Activated naive CD8-positive, alpha-beta T cell (primary cell): ENCODE data around the gene UBR1.
A peak's percentile ranks its signal among the peaks of the same experiment; 100 is the strongest.
"Not testable (repeated sequence)": the region's sequence is repeated elsewhere in the genome, so short reads cannot be mapped to it uniquely, and the experiment has no call there.

Source experiments
- H3K27ac Mint-ChIP-seq: one replicate; pipeline ENCODE4 v1.8.0; 2021; ENCODE audit warnings: mixed read lengths
- H3K27me3 Mint-ChIP-seq: one replicate; pipeline ENCODE4 v1.8.0; 2021; ENCODE audit warnings: mixed read lengths
- H3K36me3 Mint-ChIP-seq: one replicate; pipeline ENCODE4 v1.8.0; 2021; ENCODE audit warnings: mixed read lengths
- H3K4me1 Mint-ChIP-seq: one replicate; pipeline ENCODE4 v1.8.0; 2021; ENCODE audit warnings: low read depth, mixed read lengths
- H3K4me3 Mint-ChIP-seq: one replicate; pipeline ENCODE4 v1.8.0; 2021; ENCODE audit warnings: mild to moderate bottlenecking, mixed read lengths
- H3K9me3 Mint-ChIP-seq: one replicate; pipeline ENCODE4 v1.8.0; 2021; ENCODE audit warnings: low read depth, mixed read lengths

Gene UBR1

DNA sequence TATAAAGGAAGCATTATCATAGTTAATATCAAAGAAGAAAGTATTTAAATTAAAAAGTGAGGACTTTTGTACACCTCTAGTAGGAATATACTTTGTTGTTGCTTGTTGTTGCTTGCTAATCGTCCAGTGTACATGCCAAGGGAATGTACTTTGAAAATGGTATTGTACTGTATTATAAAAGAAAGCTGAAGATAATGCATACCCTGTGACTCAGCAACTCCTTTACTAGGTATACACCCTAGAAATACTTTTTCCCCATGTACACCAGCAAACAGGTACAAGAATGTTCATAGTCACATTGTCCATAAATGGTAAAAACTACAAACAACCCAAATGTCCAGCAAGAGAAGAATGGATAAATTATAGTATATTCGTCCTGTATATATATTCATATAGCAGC, 197.3 kb downstream of the UBR1 start:
- H3K27ac Mint-ChIP-seq: no peak overlapping the region
- no peak overlapping the region for H3K4me3 Mint-ChIP-seq
- H3K4me1 Mint-ChIP-seq: peaks cover 28% of the 10 kb centered on the region
- no peaks in the 10 kb centered on the region for H3K9me3 Mint-ChIP-seq
- H3K36me3 Mint-ChIP-seq: peaks cover 5% of the 10 kb centered on the region
- H3K27me3 Mint-ChIP-seq: no peaks in the 10 kb centered on the region

DNA sequence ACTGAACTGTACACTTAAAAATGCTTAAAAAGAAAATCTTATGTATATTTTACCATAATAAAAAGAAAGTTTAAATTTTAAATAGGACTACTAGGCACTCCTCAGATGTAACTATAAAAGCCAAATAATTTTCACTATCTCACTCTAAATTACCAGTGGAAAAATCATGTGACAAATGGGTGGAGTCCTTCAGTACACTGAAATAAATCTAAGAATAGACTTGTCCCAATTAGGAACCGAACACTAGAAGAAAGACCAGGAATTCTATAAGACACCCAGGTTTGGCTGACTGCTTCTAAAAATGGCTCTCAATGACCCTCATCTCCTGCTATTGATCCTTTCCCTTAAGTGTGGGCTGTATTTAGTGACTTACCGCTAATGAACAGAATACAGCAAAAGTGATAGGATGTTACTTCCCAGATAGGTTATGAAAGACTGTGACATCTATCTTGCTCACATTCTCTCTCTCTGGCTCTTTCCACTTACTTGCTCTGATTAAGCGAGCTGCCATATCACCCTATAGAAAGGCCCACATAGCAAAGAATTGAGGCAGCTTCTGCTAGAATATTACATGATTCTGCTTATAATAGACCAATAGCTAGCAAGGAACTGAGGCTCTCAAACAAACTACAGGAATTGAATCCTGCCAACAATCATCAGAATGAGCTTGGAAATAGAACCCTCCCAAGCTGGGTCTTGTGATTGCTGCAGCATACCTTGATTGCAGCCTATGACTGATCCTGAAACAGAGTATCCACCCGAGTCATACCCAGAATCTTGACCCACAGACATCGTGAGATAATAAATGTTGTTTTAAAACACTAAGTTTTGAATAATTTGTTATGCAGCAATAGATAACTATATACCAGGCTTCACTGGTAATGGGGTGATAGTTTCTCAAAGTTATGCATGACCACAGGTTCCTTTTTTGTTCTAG, 202.2 kb downstream of the UBR1 start:
- H3K9me3 Mint-ChIP-seq: no peaks in the 10 kb centered on the region
- H3K27ac Mint-ChIP-seq: peak overlapping the region; percentile 48
- peaks cover 5% of the 10 kb centered on the region for H3K36me3 Mint-ChIP-seq
- H3K4me1 Mint-ChIP-seq: peaks cover 13% of the 10 kb centered on the region
- no peak overlapping the region for H3K4me3 Mint-ChIP-seq
- no peaks in the 10 kb centered on the region for H3K27me3 Mint-ChIP-seq

DNA sequence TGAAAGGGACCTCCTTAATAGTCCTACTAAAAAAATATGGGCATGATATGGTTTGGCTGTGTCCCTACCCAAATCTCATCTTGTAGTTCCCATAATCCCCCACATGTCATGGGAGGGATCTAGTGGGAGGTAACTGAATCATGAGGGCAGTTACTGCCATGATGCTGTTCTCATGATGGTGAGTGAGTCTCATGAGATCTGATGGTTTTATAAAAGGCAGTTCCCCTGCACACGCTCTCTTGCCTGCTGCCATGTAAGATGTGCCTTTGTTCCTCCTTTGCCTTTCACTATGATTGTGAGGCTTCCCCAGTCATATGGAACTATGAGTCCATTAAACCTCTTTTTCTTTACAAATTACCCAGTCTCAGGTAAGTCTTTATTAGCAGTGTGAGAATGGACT, 211.9 kb downstream of the UBR1 start:
- peaks cover 11% of the 10 kb centered on the region for H3K4me1 Mint-ChIP-seq
- not testable (repeated sequence) for H3K9me3 Mint-ChIP-seq, H3K27ac Mint-ChIP-seq, H3K27me3 Mint-ChIP-seq, H3K4me3 Mint-ChIP-seq
- H3K36me3 Mint-ChIP-seq: peaks cover 24% of the 10 kb centered on the region
